ENCODE results near the gene COMMD1. TPM values are rescaled to one million over a fixed set of nuclear protein-coding genes. Genes with fewer than 3 reads are reported as not detected.
A peak's percentile ranks its signal among the peaks of the same experiment; 100 is the strongest.

COMMD1 gene
- total RNA-seq, 1 experiment from 2014 or later: 31.7 TPM

GRCh38 chr2:62151306-62151638, 245.8 kb downstream of the COMMD1 start:
- Histone ChIP-seq H3K79me2 (ENCODE audit: low read length) (no peaks in the 10 kb centered on the region), H3K4me3 (ENCODE audit: low read length) (no peak overlapping the region), H3F3A (ENCODE audit: low read length, unreplicated experiment) (no peaks in the 10 kb centered on the region), H3K9me2 (replicated peaks; ENCODE audit: low read length) (no peaks in the 10 kb centered on the region), H4K20me1 (ENCODE audit: low read length) (no peaks in the 10 kb centered on the region), H3K27me3 (ENCODE audit: low read length) (no peaks in the 10 kb centered on the region), H3K4me1 (ENCODE audit: insufficient read depth, low read length) (peaks cover 47% of the 10 kb centered on the region), H3K4me2 (ENCODE audit: low read length) (no peak overlapping the region), H2AFZ (ENCODE audit: low read length) (no peak overlapping the region), H3K9me3 (ENCODE audit: low read length) (no peaks in the 10 kb centered on the region), H3K9ac (ENCODE audit: low read length) (no peak overlapping the region), H3K36me3 (ENCODE audit: low read depth, low read length) (no peaks in the 10 kb centered on the region), H3K27ac (ENCODE audit: low read length) (no peak overlapping the region)
- ATAC-seq (no peak), DNase-seq (no peak)
- ChIA-PET CTCF (no interaction called here), POLR2A (ENCODE audit: unreplicated experiment) (no interaction called here)
- no peak for TF ChIP-seq CTCF (conservative IDR thresholded peaks at IDR 0.05; ENCODE audit: low read depth, low read length)
- no peak for TF ChIP-seq EZH2 (IDR thresholded peaks at IDR 0.05; ENCODE audit: low read length, unreplicated experiment)
- no peak for TF ChIP-seq EZH2phosphoT487 (IDR thresholded peaks at IDR 0.05; ENCODE audit: borderline replicate concordance, low read length)
- intact Hi-C loops (cut with micrococcal nuclease): no loop called here
- no TSS peak for BruUV-seq (replicated peaks)

DNA sequence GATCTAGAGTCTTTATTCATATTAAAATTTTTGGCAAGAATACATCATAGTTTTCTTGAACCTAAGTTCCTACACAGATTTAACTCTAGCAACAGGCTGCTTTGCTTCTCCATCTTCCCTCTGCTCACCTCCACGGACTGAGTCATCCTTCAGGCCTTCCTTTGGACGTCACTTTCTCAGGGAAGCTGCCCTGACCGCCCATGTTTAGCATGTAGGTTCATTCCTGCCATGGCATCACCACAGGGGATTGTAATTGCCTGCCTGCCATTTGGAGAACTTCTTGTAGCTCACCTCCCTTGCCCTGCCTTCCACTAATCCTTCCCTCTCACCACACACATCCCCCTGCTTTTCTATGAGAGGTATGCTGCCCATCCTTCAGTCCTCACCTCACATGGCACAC, 246.5 kb downstream of the COMMD1 start:
- Histone ChIP-seq H3K9me2 (replicated peaks; ENCODE audit: low read length) (no peaks in the 10 kb centered on the region), H3K4me3 (ENCODE audit: low read length) (no peak overlapping the region), H3K9me3 (ENCODE audit: low read length) (no peaks in the 10 kb centered on the region), H3F3A (ENCODE audit: low read length, unreplicated experiment) (no peaks in the 10 kb centered on the region), H2AFZ (ENCODE audit: low read length) (no peak overlapping the region), H3K27me3 (ENCODE audit: low read length) (no peaks in the 10 kb centered on the region), H3K4me2 (ENCODE audit: low read length) (no peak overlapping the region), H3K9ac (ENCODE audit: low read length) (no peak overlapping the region), H3K27ac (ENCODE audit: low read length) (peak overlapping the region; percentile 6; the same call in 1 of the 2 replicates), H3K4me1 (ENCODE audit: insufficient read depth, low read length) (peaks cover 47% of the 10 kb centered on the region), H4K20me1 (ENCODE audit: low read length) (no peaks in the 10 kb centered on the region), H3K79me2 (ENCODE audit: low read length) (no peaks in the 10 kb centered on the region), H3K36me3 (ENCODE audit: low read depth, low read length) (no peaks in the 10 kb centered on the region)
- POLR2A ChIA-PET (ENCODE audit: unreplicated experiment): no interaction called here
- CTCF ChIA-PET: no interaction called here
- DNase-seq (peak; percentile 58), ATAC-seq (no peak)
- intact Hi-C loops (cut with micrococcal nuclease): no loop called here
- TF ChIP-seq EZH2 (IDR thresholded peaks at IDR 0.05; ENCODE audit: low read length, unreplicated experiment): no peak
- no peak for TF ChIP-seq CTCF (conservative IDR thresholded peaks at IDR 0.05; ENCODE audit: low read depth, low read length)
- no peak for TF ChIP-seq EZH2phosphoT487 (IDR thresholded peaks at IDR 0.05; ENCODE audit: borderline replicate concordance, low read length)
- BruUV-seq (replicated peaks): no TSS peak

GRCh38 chr2:62156861-62157496, 251.5 kb downstream of the COMMD1 start:
- Histone ChIP-seq H3K9me2 (replicated peaks; ENCODE audit: low read length) (no peaks in the 10 kb centered on the region), H3K27me3 (ENCODE audit: low read length) (no peaks in the 10 kb centered on the region), H2AFZ (ENCODE audit: low read length) (no peak overlapping the region), H3K4me2 (ENCODE audit: low read length) (no peak overlapping the region), H3K79me2 (ENCODE audit: low read length) (no peaks in the 10 kb centered on the region), H3K4me1 (ENCODE audit: insufficient read depth, low read length) (peaks cover 4% of the 10 kb centered on the region; the same call in 1 of the 2 replicates), H3F3A (ENCODE audit: low read length, unreplicated experiment) (no peaks in the 10 kb centered on the region), H3K27ac (ENCODE audit: low read length) (no peak overlapping the region), H4K20me1 (ENCODE audit: low read length) (no peaks in the 10 kb centered on the region), H3K9ac (ENCODE audit: low read length) (no peak overlapping the region), H3K4me3 (ENCODE audit: low read length) (no peak overlapping the region), H3K9me3 (ENCODE audit: low read length) (no peaks in the 10 kb centered on the region), H3K36me3 (ENCODE audit: low read depth, low read length) (no peaks in the 10 kb centered on the region)
- ATAC-seq (no peak), DNase-seq (no peak)
- TF ChIP-seq EZH2 (IDR thresholded peaks at IDR 0.05; ENCODE audit: low read length, unreplicated experiment) (no peak), EZH2phosphoT487 (IDR thresholded peaks at IDR 0.05; ENCODE audit: borderline replicate concordance, low read length) (no peak), CTCF (conservative IDR thresholded peaks at IDR 0.05; ENCODE audit: low read depth, low read length) (no peak)
- CTCF ChIA-PET: no interaction called here
- BruUV-seq (replicated peaks): no TSS peak
- intact Hi-C loops (cut with micrococcal nuclease): no loop called here
- POLR2A ChIA-PET (ENCODE audit: unreplicated experiment): no interaction called here

All from PC-3 (cell line).